Measurements from ENCODE around the gene TTC28.
"Not testable (repeated sequence)": the region's sequence is repeated elsewhere in the genome, so short reads cannot be mapped to it uniquely, and the experiment has no call there.

TTC28 gene

DNA sequence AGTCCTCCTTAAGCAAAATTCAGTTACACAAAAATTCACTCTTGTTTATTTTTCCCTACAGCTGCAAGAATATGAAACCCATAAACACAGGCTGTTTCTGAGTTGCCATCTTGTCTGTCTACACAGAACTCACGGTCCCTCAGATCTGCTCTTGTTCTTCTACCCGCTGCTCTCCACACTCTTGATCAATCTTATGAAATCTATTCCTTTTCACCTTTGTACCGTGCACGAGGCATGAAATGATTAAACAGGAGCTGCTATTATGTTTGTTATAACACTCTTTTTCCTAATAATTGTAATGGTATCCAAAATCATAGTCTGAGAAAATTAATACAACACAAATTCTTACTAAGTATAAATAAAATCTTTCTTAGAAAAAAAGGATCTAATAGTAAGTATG, 494.5 kb downstream of the TTC28 start:
- DNase-seq (ENCODE audit: low read depth in 3 of 3) = no peak

DNA sequence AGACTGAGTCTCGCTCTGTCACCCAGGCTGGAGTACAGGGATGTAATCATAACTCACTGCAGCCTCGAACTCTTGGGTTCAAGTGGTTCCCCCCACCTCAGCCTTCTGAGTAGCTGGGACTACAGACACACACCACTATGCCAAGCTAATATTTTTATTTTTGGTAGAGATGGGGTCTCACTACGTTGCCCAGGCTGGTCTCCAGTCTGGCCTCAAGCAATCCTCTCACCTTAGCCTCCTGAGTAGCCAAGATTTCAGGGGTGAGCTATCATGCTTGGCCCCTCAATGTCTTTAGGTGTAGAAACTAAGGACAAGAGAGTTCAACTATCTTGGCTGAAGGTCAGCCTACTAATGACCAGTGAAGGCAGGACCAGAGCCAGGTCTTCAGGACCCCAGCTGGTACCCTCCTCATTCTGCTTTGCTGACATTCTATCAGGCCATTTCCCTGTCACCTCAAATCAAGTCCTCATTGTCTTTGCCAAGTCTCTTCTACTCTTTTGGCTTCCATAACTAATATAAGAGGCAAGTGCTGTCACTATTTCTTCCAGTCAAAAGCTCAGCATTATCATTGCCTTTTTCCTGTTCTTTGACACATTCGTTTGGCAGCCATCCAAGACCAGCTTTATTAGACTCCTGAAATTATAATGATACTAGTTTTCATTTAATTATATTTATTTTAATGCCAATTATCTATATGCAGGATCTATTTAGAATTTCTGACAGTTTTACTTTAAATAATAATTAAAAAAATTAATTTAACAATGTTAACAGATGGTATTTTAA, 496.4 kb downstream of the TTC28 start:
- no peak for DNase-seq (ENCODE audit: low read depth in 3 of 3)

- DNase-seq (ENCODE audit: low read depth in 3 of 3) = no peak
Observed at GRCh38 chr22:28180804-28181731, 498.6 kb downstream of the TTC28 start.

- no peak for DNase-seq (ENCODE audit: low read depth in 3 of 3)
Observed at GRCh38 chr22:28179392-28179791, 500.2 kb downstream of the TTC28 start.

DNA sequence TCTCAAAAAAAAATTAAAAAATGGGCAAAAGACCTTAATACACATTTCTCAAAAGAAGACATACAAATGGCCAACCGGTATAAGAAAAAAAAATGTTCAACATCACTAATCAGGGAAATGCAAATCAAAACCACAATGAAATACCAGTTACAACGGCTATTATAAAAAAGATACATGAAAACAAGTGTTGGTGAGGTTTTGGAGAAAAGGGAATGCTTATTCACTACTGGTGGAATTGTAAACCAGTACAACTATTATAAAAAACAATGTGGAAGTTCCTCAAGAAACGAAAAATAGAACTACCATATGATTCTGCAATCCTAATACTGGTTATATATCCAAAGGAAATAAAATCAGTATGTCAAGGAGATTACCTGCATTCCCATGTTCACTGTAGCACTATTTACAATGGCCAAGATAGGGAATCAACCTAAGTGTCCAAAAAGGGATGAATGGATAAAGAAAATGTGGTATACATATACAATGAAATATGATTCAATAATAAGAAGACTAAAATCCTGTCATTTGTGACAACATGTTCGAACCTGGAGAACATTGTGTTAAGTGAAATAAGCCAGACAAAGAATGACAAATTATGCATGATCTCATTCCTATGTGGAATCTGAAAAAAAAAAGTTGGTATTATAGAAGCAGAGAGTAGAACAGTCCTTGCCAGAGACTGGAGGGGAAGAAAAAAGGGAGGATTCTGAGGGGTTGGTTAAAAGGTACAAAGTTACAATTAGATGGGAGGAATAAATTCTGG, 503.7 kb downstream of the TTC28 start:
- DNase-seq (ENCODE audit: low read depth in 3 of 3) = no peak

DNA sequence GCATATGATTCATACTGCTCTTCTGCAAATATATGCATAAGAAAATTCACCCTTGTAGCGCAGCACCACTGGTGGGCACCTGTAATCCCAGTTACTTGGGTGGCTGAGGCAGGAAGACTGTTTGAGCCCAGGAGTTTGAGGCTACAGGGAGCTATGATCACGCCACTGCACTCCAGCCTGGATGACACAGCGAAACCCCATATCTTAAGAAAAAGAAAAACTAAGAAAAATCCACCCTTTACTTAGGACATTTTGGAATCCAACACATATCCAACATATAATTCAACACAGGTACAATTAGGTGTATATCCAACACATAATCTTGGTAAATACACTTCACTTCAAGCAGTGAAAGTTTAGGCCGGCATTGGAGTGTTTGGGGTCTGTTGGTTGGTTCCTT, 505.1 kb downstream of the TTC28 start:
- DNase-seq (ENCODE audit: low read depth in 3 of 3) = no peak

DNA sequence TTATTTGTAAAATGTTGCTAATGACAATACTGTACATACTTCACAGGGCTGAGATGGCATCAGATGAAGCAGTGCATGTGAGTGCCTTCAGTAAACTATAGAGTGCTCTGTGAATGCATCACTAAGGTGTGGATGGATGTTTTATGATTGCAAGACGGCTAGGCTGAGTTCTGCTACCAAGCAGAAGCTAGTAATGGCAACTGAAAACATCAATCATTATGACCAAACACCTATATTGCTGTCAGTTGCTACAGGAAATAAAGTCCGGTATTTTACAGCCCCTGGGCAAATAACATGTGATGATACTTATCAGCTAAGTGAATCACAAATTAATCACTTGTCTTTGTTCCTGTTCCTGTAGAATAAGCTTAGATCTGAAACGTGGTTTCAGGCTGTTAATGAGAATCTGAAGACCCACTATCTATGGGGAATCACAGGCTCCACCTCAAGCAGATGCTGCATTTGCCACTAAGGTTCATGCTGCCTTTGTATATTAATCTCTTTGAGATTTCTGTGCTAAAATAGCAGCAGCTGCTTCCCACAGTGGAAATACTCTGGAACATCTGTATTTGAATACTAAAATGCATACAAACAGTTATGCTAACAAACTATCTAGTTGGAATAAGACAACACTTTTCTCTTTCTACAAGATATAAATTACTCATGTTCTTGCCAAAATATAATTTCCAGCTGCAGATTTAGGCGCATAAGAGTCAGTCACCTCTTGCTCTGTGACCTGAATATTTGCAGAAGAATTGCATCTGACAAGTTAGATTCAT, 506.6 kb downstream of the TTC28 start:
- no peak for DNase-seq (ENCODE audit: low read depth in 3 of 3)

DNA sequence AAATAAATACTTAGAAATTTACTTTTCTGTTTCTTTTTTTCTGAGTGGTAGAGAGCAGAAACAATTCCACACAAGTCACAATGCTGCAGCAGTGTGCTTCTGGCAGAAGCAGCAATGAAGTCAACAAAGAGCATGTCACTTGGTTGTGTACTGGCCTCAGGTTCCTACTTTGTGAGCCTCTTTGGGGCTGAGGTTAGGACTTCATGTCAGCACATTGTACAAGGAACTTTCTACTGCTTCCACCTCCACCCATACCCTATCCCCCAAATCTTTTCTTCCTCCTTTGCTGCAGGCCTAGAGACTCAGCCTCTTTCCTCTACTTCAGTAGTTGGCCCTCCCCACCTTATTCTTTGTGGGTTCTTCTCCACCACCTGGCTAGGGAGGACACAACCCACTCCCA, 507.9 kb downstream of the TTC28 start:
- no peak for DNase-seq (ENCODE audit: low read depth in 3 of 3)

DNA sequence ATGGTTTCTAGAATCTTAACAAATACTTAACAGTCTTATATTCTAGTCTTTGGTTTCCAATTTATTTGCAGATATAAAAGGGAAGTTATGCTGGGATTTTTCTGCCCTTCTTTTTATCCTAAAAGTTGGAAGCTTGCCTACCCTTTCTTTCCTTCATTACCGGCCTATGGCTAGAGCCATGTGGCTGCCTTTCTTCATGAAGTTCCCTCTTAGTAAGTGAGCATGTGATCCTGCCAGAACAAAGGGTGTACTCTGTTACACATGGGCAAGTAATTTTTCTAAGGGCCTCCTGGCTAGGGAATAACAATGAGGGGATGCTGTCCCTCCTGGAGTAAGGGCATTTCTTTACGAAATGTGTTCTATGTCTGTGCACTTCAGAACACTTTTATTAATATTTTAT, 508.5 kb downstream of the TTC28 start:
- no peak for DNase-seq (ENCODE audit: low read depth in 3 of 3)

GRCh38 chr22:28169314-28169713, 510.3 kb downstream of the TTC28 start:
- not testable (repeated sequence) for DNase-seq (ENCODE audit: low read depth in 3 of 3)

DNA sequence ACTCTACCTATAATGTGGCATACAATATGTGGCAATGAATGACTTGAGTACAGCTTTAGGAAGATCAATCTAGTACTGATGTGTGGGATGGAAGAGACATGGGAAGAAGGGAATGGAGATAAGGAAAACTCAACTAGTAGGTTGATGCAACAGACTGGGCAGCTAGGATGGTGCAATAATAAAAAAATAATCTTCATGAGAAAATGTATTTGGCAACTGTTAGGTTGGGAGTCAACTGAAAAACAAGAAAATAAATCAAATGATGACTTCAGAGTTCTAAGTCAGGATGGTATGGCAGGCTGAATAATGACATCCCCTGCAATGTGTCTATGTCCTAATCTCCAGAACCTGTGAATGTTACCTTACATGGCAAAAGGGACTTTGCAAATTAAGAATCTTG, 523.8 kb downstream of the TTC28 start:
- no peak for DNase-seq (ENCODE audit: low read depth in 3 of 3)

DNA sequence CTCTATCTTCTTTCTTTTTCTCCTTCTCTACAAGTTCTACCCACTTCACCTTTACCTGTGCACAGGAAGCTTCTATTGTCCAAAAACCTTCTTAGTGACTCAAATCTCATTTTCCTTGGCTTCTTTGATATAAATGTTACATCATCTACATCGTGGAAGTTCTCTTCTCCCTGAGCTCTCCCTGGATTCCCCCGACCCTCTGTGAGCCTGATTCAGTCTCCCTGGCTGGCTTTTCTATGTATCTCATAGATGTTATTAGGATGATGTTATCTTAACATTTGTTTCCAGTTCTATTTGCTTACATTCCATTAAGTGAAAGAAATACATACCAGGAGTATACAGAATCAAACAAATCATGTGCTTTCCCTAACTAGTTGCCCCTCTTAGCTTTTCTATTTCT, 524.8 kb downstream of the TTC28 start:
- no peak for DNase-seq (ENCODE audit: low read depth in 3 of 3)

- DNase-seq (ENCODE audit: low read depth in 3 of 3) = no peak
Observed at GRCh38 chr22:28151151-28151816, 528.4 kb downstream of the TTC28 start.

GRCh38 chr22:28148816-28149465, 530.7 kb downstream of the TTC28 start:
- DNase-seq (ENCODE audit: low read depth in 3 of 3) = no peak

GRCh38 chr22:28147401-28147800, 532.2 kb downstream of the TTC28 start:
- no peak for DNase-seq (ENCODE audit: low read depth in 3 of 3)

- DNase-seq (ENCODE audit: low read depth in 3 of 3) = no peak
Observed at GRCh38 chr22:28146401-28147314, 533.0 kb downstream of the TTC28 start.

- no peak for DNase-seq (ENCODE audit: low read depth in 3 of 3)
Observed at GRCh38 chr22:28143961-28144745, 535.5 kb downstream of the TTC28 start.

GRCh38 chr22:28143241-28143865, 536.3 kb downstream of the TTC28 start:
- no peak for DNase-seq (ENCODE audit: low read depth in 3 of 3)
